Breast epithelium (tissue), 4 donors: ENCODE measurements around the gene EML6. TPM values are rescaled to one million over a fixed set of nuclear protein-coding genes. Genes with fewer than 3 reads are reported as not detected.

Source experiments
- DNase-seq, 2 donors: peaks; one replicate each; pipeline ENCODE4 v3.0.0-alpha.2; 2019; ENCODE audit warnings: low spot score in 2 of 2
- H3K27ac ChIP-seq, 2 donors: fragments of 200-600 bp; sonication (generic) in 1 of 2; one replicate each; pipeline ENCODE4 v1.5.1; 2016 to 2019; ENCODE audit warnings: mild to moderate bottlenecking in 1 of 2
- H3K27me3 ChIP-seq, 2 donors: fragments of 200-600 bp; sonication (generic) in 1 of 2; one replicate each; pipeline versions ENCODE4 v1.5.1 to v1.6.0; 2017 to 2019; ENCODE audit warnings: control low read depth in 1 of 2, mild to moderate bottlenecking in 1 of 2
- H3K36me3 ChIP-seq: fragments of 200-600 bp; one replicate; pipeline ENCODE4 v1.5.1; 2019
- H3K4me1 ChIP-seq, 2 donors: fragments of 200-600 bp; sonication (generic); one replicate each; pipeline ENCODE4 v1.5.1; 2016 to 2019; ENCODE audit warnings: control low read depth in 1 of 2
- H3K4me3 ChIP-seq, 3 donors: fragments of 200-600 bp; sonication (generic); 1 replicate in 2 of 3; 2 replicates in 1 of 3; pipeline ENCODE4 v1.5.1; 2016 to 2019; ENCODE audit warnings: mild to moderate bottlenecking in 3 of 3, moderate library complexity in 2 of 3
- H3K9me3 ChIP-seq, 2 donors: fragments of 200-600 bp; sonication (generic) in 1 of 2; one replicate each; pipeline ENCODE4 v1.5.1; 2016 to 2019; ENCODE audit warnings: control low read depth in 1 of 2
- POLR2A ChIP-seq: fragments of 450-650 bp; IDR thresholded peaks from one replicate; pipeline ENCODE4 v1.6.1; 2016; ENCODE audit warnings: antibody characterized with exemption, mild to moderate bottlenecking, moderate library complexity
- POLR2AphosphoS5 ChIP-seq, 3 donors: sonication (generic); formaldehyde crosslinking; IDR thresholded peaks; one replicate each; pipeline ENCODE4 v1.6.1; 2017; ENCODE audit warnings: antibody characterized with exemption in 3 of 3
- intact Hi-C: fragments of 100-400 bp; cut with DNase I; formaldehyde crosslinking; loops from one replicate; pipeline ENCODE4 v1.15.1; 2023; ENCODE audit warnings: low total_unique reads
- total RNA-seq, 3 donors: library from RNA; depleted of rRNA; stranded (reverse); fragments of >200 nt; gene quantifications; one replicate each; pipeline ENCODE4 v1.1.0, GENCODE V29; 2016
- TF ChIP-seq, protein P1 (sequence below), 3 donors: fragments of 450-650 bp; IDR thresholded peaks; one replicate each; pipeline ENCODE4 v1.5.1; 2016 to 2017; ENCODE audit warnings: antibody characterized with exemption in 3 of 3, mild to moderate bottlenecking in 3 of 3, moderate library complexity in 3 of 3

EML6 gene
- total RNA-seq, 3 donors from 2014 or later, result 1.9 to 5.9 (median 2.3) TPM

DNA sequence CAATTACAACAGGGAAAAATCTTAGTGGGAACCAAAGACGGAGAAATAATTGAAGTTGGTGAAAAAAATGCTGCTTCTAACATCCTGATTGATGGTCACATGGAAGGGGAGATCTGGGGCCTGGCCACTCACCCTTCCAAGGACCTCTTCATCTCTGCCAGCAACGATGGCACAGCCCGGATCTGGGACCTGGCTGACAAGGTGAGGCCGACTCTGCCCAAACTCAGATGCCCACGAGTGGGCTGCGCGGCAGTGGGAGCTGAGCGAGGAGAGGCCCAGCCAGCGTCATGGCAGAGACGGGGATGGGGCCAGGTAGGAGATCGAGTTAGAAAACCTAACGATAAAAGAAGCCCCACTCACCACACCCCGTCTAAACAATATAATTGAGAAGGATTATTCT lies 239.0 kb downstream of the EML6 start:
- Histone ChIP-seq H3K9me3 (no peaks in the 10 kb centered on the region), H3K27me3 (no peaks in the 10 kb centered on the region), H3K4me3 (no peak overlapping the region), H3K4me1 (no peaks in the 10 kb centered on the region), H3K36me3 (no peaks in the 10 kb centered on the region), H3K27ac (no peak overlapping the region)
- TF ChIP-seq, protein P1, sequence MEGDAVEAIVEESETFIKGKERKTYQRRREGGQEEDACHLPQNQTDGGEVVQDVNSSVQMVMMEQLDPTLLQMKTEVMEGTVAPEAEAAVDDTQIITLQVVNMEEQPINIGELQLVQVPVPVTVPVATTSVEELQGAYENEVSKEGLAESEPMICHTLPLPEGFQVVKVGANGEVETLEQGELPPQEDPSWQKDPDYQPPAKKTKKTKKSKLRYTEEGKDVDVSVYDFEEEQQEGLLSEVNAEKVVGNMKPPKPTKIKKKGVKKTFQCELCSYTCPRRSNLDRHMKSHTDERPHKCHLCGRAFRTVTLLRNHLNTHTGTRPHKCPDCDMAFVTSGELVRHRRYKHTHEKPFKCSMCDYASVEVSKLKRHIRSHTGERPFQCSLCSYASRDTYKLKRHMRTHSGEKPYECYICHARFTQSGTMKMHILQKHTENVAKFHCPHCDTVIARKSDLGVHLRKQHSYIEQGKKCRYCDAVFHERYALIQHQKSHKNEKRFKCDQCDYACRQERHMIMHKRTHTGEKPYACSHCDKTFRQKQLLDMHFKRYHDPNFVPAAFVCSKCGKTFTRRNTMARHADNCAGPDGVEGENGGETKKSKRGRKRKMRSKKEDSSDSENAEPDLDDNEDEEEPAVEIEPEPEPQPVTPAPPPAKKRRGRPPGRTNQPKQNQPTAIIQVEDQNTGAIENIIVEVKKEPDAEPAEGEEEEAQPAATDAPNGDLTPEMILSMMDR (IDR thresholded peaks at IDR 0.05), result no peak
- no peak for TF ChIP-seq POLR2A
- TF ChIP-seq POLR2AphosphoS5 (IDR thresholded peaks at IDR 0.05), result no peak
- intact Hi-C loops, result no loop called here
- no peak for DNase-seq

DNA sequence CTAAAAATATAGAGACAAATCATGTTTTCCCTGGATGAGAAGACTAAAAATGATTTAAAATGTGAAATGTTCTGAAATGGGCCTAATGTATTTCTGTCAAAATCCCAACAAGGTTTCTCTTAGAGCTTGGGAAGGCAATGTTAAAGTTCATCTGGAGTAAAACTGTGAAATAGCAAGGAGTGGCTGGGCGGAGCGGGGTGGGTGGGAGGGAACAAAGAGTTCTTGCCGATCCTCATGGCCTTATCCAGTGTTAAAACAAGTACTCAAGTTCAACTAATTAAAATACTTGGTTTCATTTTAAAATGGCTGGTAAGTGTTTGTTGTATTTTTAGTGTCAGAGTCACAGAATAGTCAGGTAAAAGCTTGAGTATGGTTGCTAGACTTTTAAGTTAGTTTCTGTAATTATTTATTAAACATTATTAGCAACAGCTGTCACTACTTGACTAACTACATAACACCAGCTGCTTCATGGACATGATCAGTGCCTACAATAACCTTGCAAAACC lies 239.5 kb downstream of the EML6 start:
- TF ChIP-seq, protein P1 (IDR thresholded peaks at IDR 0.05), result no peak
- TF ChIP-seq POLR2A, result no peak
- TF ChIP-seq POLR2AphosphoS5 (IDR thresholded peaks at IDR 0.05), result no peak
- intact Hi-C loops, result no loop called here
- no peak overlapping the region for H3K27ac ChIP-seq

DNA sequence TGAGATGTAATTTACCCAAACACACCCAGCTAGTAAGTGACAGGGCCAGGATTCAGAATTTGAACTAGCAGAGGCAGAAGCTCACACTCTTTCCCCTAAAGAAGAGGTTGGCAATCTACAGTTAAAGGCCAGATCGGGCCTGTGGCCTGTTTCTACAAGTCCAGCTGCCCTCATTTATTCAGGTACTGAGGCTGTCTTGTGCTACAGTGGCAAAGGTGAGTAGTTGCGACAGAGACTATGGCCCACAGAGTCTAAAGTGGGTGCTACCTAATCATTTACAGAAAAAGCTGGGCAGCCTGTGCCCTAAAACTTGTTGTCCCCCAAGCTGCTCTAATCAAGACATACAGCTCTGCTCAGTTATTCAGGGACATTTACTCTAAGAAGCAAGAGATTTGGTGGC lies 240.0 kb downstream of the EML6 start:
- no peak for DNase-seq
- H3K27ac ChIP-seq, result no peak overlapping the region
- intact Hi-C loops, result no loop called here
- H3K9me3 ChIP-seq, result no peaks in the 10 kb centered on the region
- no peaks in the 10 kb centered on the region for H3K27me3 ChIP-seq
- no peaks in the 10 kb centered on the region for H3K36me3 ChIP-seq
- TF ChIP-seq, protein P1 (IDR thresholded peaks at IDR 0.05), result no peak
- TF ChIP-seq POLR2A, result no peak
- TF ChIP-seq POLR2AphosphoS5 (IDR thresholded peaks at IDR 0.05), result no peak
- H3K4me3 ChIP-seq, result no peak overlapping the region
- no peaks in the 10 kb centered on the region for H3K4me1 ChIP-seq

More for the DNA sequence above, 239.5 kb downstream of the EML6 start:
- Histone ChIP-seq H3K27me3 (no peaks in the 10 kb centered on the region), H3K9me3 (no peaks in the 10 kb centered on the region), H3K36me3 (no peaks in the 10 kb centered on the region), H3K4me3 (no peak overlapping the region), H3K4me1 (no peaks in the 10 kb centered on the region)
- DNase-seq, result no peak

GRCh38 chr2:54964271-54964670 lies 240.8 kb downstream of the EML6 start:
- DNase-seq, result no peak
- no peaks in the 10 kb centered on the region for H3K36me3 ChIP-seq
- TF ChIP-seq POLR2A (no peak), POLR2AphosphoS5 (IDR thresholded peaks at IDR 0.05) (no peak)
- TF ChIP-seq, protein P1 (IDR thresholded peaks at IDR 0.05), result no peak
- H3K4me1 ChIP-seq, result no peaks in the 10 kb centered on the region
- no peaks in the 10 kb centered on the region for H3K9me3 ChIP-seq
- intact Hi-C loops, result no loop called here
- no peak overlapping the region for H3K4me3 ChIP-seq
- H3K27me3 ChIP-seq, result no peaks in the 10 kb centered on the region
- peak overlapping the region in 1 of 2 donors; percentile 29 for H3K27ac ChIP-seq

GRCh38 chr2:54964816-54965215 lies 241.4 kb downstream of the EML6 start:
- intact Hi-C loops, result no loop called here

More at GRCh38 chr2:54964816-54965215, 241.4 kb downstream of the EML6 start:
- DNase-seq, result no peak
- Histone ChIP-seq H3K4me1 (no peaks in the 10 kb centered on the region), H3K9me3 (no peaks in the 10 kb centered on the region), H3K27ac (peak overlapping the region in 1 of 2 donors; percentile 52), H3K27me3 (no peaks in the 10 kb centered on the region), H3K36me3 (no peaks in the 10 kb centered on the region), H3K4me3 (no peak overlapping the region)
- TF ChIP-seq, protein P1 (IDR thresholded peaks at IDR 0.05), result no peak
- no peak for TF ChIP-seq POLR2A
- no peak for TF ChIP-seq POLR2AphosphoS5 (IDR thresholded peaks at IDR 0.05)
